Esophagus muscularis mucosa (tissue), 4 donors: ENCODE measurements around the gene ATG10.

Source experiments
- EP300 ChIP-seq: sonication (generic); formaldehyde crosslinking; IDR thresholded peaks from one replicate; pipeline ENCODE4 v1.6.1; 2017; ENCODE audit warnings: antibody characterized with exemption
- POLR2A ChIP-seq: fragments of 450-650 bp; IDR thresholded peaks from one replicate; pipeline ENCODE4 v1.6.1; 2017; ENCODE audit warnings: antibody characterized with exemption, moderate library complexity, mild to moderate bottlenecking, low read depth
- POLR2AphosphoS5 ChIP-seq, 2 donors: sonication (generic); formaldehyde crosslinking; IDR thresholded peaks; one replicate each; pipeline ENCODE4 v1.6.1; 2017; ENCODE audit warnings: antibody characterized with exemption in 2 of 2
- TF ChIP-seq, protein P1 (sequence below), 3 experiments: fragments of 200-600 bp in 2 of 3; fragments of 450-650 bp in 1 of 3; sonication (generic) in 2 of 3; IDR thresholded peaks; one replicate each; pipeline ENCODE4 v1.5.1; 2017 to 2019; ENCODE audit warnings: antibody characterized with exemption in 3 of 3, mild to moderate bottlenecking in 2 of 3, moderate library complexity in 1 of 3

DNA sequence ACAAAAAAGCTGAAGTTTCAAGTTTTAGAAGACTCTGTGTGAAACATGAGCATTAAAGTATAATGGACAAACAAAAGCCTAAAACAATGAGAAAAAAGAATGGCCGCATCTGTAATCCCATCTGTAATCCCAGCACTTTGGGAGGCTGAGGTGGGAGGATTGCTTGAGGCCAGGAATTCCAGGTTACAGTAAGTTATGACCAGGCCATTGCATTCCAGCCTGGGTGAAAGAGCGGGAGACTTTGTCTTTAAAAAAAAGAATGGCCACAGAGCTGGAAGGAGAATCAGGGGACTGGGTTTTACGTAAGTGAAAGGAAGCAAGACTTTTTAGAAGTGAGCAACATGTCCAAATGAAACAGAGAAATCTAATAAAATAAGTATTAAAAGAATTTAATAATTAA is 2.6 kb upstream of the ATG10 start:
- TF ChIP-seq, protein P1, sequence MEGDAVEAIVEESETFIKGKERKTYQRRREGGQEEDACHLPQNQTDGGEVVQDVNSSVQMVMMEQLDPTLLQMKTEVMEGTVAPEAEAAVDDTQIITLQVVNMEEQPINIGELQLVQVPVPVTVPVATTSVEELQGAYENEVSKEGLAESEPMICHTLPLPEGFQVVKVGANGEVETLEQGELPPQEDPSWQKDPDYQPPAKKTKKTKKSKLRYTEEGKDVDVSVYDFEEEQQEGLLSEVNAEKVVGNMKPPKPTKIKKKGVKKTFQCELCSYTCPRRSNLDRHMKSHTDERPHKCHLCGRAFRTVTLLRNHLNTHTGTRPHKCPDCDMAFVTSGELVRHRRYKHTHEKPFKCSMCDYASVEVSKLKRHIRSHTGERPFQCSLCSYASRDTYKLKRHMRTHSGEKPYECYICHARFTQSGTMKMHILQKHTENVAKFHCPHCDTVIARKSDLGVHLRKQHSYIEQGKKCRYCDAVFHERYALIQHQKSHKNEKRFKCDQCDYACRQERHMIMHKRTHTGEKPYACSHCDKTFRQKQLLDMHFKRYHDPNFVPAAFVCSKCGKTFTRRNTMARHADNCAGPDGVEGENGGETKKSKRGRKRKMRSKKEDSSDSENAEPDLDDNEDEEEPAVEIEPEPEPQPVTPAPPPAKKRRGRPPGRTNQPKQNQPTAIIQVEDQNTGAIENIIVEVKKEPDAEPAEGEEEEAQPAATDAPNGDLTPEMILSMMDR (IDR thresholded peaks at IDR 0.05): no peak
- TF ChIP-seq POLR2AphosphoS5 (IDR thresholded peaks at IDR 0.05) (no peak), POLR2A (no peak), EP300 (no peak)
